ENCODE measurements around the gene HAO2.
A peak's percentile ranks its signal among the peaks of the same experiment; 100 is the strongest.
"Not testable (repeated sequence)": the region's sequence is repeated elsewhere in the genome, so short reads cannot be mapped to it uniquely, and the experiment has no call there.

Gene HAO2

GRCh38 chr1:119368554-119368953 lies at the start of gene HAO2:
HAO2 (plus strand) TSS chr1:119368785; CDS start chr1:119381086, 12,301 bp downstream.
- DNase-seq: no peak

DNA sequence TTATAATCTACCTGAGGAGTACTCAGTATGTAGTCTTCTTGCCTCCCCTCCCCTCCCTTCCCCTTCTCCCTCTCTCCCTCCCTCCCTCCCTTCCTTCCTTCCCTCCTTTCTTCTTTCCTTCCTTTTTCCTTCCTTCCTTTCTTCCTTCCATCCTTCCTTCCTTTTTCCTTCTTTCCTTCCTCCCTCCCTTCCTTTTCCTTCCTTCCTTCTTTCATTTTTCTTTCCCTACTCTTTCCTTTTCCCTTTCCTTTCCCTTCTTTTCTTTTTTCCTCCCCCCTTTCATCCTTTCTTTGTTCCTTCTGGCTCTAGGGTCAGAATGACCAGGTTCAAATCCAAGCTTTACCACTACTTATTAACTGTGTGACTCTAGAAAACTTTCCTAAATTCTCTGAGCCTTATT lies 48.5 kb upstream of the HAO2 start:
- DNase-seq: no peak

GRCh38 chr1:119321666-119322419 lies 46.7 kb upstream of the HAO2 start:
- DNase-seq: no peak

GRCh38 chr1:119323216-119323982 lies 45.2 kb upstream of the HAO2 start:
- no peak for DNase-seq

- DNase-seq: no peak
Measured at GRCh38 chr1:119324198-119324597, 44.4 kb upstream of the HAO2 start.

DNA sequence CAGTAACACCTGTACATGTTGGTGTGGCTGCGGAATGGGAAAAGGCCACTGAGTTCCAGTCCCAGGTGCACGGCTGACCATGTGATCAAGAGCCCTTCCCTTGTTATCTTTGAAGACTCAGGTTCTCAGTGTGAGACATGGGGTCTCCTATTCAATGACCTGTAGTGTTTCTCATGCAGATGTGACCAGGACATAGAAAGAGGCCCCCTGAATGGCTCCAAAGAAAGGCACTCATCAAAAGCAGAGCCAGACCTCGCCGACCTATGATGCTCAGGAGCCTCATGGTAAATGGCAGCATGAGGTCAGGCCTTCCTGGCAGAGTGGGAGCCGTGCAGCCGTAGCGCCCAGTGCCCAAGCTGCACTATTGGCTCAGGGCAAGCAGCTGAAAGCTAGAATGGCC lies 42.3 kb upstream of the HAO2 start:
- DNase-seq: no peak

GRCh38 chr1:119327094-119327449 lies 41.5 kb upstream of the HAO2 start:
- DNase-seq: no peak

DNA sequence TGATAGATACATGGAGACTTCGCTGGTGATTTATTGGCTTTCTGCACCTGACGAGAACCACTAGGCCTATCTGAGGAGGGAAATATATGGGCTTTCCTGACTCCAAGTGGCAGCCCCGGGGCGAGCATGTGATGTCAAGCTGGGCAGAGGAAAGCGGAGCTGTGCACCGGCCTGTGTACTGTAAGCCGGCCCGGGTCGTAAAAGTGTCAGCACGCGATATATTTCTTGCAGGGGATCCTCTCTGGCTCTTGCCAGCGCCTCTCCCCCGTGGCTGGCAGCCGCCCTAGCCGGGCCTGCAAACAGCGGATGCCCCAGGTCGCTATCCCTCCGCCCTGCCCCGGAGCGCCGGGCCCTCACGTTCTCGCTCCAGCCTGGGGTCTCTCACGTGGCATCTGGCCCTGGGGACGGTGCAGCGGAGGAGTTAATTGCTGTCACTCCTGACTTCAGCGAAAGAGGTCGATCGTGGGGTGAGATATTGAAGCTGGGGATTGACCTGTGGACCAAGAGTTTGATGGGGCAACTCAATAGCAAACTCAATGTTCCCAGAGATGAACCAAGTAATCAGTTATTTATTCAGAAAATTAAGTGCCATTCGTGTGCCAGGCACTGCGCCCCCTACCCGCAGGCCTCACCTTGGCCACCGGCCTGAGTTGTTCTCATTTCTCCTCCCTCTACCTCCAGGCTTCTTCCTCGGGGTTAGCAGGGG lies 41.0 kb upstream of the HAO2 start:
- peak; percentile 70 for DNase-seq

- DNase-seq: no peak
Measured at GRCh38 chr1:119329541-119330461, 38.8 kb upstream of the HAO2 start.

DNA sequence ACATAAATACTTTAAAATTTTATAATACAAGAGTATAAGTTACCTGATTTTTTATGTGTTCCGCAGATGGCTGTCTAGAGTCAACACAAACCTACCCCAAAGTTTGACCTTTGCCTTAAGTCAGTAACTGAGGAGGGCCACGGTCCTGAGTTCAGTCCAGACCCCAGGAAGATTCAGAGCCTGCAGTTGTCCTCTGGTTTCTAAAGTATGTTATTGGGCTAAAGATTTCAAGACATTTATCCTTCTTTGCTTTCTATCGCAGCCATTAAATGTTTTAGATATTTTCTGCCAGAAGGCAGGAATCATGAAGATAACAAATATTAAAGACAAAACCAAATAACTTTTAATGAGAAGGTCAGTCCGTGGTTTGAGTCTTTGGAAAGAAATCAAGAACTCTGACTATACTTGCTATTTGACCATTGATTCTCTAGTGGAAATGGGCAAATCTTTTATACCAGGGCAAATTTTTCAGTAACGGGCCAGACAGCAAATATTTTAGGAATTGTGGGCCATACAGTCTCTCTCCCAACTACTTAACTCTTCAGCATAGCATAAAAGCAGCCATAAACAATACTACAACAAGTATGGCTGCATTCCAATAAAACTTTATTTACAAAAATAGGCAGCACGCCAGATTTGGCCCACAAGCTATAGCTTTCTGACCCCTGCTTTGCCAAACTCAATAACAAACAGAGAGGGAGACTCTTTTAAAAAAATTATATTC lies 38.0 kb upstream of the HAO2 start:
- DNase-seq: no peak

GRCh38 chr1:119331190-119331515 lies 37.4 kb upstream of the HAO2 start:
- DNase-seq: no peak

- no peak for DNase-seq
Measured at GRCh38 chr1:119331915-119332314, 36.7 kb upstream of the HAO2 start.

- no peak for DNase-seq
Measured at GRCh38 chr1:119332622-119333021, 36.0 kb upstream of the HAO2 start.

DNA sequence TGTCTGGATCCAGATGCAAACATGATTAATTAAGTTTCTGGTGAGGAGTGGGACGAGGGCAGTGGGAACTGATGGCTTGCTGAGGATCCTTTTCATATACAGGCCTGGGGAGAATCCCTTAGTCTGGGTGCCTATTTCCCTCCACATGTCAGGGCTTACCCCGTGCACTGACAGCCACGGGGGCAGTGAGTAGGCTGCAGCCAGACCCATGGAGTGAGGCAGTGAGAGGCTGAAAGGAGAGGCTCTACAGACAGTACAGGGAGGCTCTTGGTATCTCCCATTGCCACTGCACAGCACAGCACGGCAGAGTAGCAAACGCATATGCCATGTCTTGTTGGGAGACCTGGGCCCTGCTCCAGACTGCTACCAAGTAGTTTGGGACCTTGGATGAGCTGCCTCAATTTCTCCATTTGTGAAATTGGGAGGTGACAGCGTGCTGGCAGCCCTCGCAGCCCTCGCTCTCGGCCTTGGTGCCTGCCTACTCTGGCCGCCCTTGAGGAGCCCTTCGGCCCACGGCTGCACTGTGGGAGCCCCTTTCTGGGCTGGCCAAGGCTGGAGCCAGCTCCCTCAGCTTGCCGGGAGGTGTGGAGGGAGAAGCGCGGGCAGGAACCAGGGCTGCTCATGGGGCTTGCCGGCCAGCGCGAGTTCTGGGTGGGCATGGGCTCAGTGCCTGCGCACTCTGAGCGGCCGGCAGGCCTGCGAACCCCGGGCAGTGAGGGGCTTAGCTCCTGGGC lies 35.3 kb upstream of the HAO2 start:
- DNase-seq: no peak

DNA sequence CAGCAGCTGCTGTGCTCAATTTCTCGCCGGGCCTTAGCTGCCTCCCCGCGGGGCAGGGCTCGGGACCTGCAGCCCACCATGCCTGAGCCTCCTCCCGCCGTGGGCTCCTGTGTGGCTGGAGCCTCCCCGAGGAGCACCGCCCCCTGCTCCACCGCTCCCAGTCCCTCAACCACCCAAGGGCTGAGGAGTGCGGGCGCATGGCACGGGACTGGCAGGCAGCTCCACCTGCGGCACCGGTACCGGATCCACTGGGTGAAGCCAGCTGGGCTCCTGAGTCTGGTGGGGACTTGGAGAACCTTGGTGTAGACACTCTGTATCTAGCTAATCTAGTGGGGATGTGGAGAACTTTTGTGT lies 34.7 kb upstream of the HAO2 start:
- not testable (repeated sequence) for DNase-seq

- DNase-seq: no peak
Measured at GRCh38 chr1:119336848-119337247, 31.7 kb upstream of the HAO2 start.

DNA sequence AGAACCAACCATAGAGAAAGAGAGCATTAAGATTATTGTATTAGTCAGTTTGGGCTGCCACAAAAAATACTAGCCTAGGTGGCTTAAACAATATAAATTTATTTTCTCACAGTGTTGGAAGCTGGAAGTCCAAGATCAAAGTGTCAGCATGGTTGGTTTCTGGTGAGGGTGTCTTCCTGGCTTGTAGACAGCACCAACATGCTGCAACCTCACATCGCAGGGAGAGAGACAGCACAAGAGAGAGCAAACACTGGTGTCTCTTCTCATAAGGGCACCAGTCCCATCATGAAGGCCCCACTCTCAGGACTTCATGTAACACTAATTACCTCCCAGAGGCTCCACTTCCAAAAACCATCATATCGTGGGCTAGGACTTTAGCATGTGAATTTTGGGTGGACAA lies 30.6 kb upstream of the HAO2 start:
- no peak for DNase-seq

DNA sequence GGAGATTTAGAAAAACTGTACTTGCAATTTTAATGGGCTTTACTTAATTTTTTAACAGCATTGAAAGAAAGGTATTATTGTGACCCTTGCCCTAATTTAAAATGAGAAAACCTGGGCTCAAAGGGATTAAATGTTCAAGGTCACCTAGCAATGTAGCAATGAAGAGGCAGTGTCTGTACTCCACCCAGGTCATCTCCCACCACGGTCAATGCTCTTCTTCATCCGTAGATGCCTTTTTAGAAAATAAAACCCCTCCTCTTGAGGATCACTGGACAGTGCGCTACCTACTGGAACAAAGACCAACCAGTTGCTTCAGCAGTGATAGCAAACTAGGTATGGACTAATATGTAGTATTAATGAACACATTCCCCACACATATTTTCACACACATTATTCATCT lies 29.8 kb upstream of the HAO2 start:
- DNase-seq: no peak

- DNase-seq: no peak
Measured at GRCh38 chr1:119340861-119341261, 27.7 kb upstream of the HAO2 start.

DNA sequence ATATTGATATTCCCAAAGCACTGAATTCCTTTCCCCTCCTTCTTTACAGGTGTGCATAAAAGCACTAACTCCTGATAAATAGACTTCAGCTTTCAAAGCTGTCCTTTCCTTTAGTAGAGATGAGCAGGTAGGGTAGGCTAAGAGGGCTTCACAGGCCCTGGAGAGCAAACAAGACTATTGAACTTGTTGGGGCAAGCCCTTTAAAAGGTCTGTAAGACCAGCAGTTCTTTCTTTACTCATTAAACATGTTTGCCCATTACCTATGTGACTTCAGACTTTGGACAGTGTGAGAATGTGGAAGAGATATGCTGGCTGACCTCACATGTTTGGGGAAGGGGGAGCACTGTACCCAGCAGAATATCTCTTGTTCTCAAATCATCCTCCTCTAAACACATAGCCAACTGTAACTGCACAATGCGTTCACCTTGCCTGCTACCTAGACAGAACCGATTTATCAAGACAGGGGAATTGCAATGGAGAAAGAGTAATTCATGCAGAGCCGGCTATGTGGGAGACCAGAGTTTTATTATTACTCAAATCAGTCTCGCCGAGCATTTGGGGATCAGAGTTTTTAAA lies 27.1 kb upstream of the HAO2 start:
- DNase-seq: no peak

DNA sequence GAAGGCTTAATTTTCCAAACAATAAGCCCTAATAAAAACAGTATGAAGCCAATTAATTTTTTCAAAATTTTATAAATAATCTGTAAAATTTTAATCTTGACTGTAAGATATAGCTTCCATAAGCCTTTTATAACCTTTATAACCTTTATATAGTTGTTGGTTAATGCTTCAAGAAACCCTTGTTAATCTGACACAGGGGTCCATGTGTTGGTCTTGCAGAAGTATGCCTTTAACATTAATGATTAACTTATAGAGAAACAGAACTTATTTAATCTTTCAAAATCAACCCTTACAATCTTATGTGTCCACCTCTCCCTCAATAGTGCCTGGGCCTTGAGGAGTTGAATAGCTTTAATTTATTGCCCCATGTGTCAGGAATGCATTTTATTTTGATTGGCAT lies 23.2 kb upstream of the HAO2 start:
- no peak for DNase-seq
